ENCODE measurements around the gene CDK12.

DNA sequence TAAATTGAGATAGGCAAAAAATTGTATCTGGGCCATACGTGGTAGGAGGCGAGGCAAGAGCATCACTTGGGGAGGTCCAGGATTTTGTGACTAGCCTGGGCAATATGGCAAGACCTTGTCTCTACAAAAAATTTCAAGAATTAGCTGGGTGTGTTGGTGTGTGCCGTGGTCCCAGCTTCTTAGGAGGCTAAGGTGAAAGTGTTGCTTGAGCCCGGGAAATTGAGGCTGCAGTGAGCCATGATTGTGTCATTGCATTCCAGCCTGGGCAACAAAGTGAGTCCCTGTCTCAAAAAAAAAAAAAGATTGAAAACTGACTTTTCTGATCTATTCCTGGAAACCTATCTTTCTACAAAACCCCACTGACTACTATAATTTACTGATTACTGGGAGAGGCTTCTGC is 26.7 kb downstream of the CDK12 start:
- TF ChIP-seq, protein P1, sequence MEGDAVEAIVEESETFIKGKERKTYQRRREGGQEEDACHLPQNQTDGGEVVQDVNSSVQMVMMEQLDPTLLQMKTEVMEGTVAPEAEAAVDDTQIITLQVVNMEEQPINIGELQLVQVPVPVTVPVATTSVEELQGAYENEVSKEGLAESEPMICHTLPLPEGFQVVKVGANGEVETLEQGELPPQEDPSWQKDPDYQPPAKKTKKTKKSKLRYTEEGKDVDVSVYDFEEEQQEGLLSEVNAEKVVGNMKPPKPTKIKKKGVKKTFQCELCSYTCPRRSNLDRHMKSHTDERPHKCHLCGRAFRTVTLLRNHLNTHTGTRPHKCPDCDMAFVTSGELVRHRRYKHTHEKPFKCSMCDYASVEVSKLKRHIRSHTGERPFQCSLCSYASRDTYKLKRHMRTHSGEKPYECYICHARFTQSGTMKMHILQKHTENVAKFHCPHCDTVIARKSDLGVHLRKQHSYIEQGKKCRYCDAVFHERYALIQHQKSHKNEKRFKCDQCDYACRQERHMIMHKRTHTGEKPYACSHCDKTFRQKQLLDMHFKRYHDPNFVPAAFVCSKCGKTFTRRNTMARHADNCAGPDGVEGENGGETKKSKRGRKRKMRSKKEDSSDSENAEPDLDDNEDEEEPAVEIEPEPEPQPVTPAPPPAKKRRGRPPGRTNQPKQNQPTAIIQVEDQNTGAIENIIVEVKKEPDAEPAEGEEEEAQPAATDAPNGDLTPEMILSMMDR (IDR thresholded peaks at IDR 0.05), result no peak
- no peak for TF ChIP-seq POLR2A (IDR thresholded peaks at IDR 0.05)

Measured in adrenal gland (tissue), 5 donors.